22Rv1 (cell line): ENCODE measurements around the gene FNBP1L.
"Not testable (repeated sequence)": the region's sequence is repeated elsewhere in the genome, so short reads cannot be mapped to it uniquely, and the experiment has no call there.

Experiments
- H3K27ac ChIP-seq: fragments of 450-650 bp; 2 replicates; pipeline ENCODE4 v1.5.1; 2017
- CTCF ChIP-seq: fragments of 450-650 bp; IDR thresholded peaks from 2 replicates; pipeline ENCODE4 v1.5.1; 2017; ENCODE audit warnings: mild to moderate bottlenecking
- ZFX ChIP-seq: fragments of 450-650 bp; IDR thresholded peaks from 2 replicates; pipeline ENCODE4 v1.6.1; 2017; ENCODE audit warnings: antibody characterized with exemption, borderline replicate concordance

The FNBP1L gene

DNA sequence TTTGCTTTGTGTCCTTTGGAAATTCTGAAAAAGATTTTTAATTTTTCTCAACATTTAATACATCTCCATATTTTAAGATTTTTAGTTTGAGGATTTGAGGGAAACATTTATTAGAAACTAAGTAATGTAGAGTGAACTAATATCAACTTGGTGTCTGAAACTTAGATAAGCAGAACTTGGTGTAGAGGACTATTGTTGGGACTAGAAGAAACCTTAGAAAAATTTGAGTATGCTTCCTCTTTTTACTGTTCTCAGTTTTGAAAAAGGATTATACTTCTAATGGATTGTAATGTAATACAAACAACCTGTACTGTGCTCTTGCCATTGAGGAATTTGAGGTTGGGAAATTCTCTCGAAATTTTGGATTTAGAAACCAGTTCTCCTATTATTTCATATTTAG lies 2.4 kb downstream of the FNBP1L start:
- no peak overlapping the region for H3K27ac ChIP-seq
- TF ChIP-seq ZFX (no peak), CTCF (no peak)

- no peak overlapping the region for H3K27ac ChIP-seq
- TF ChIP-seq CTCF (no peak), ZFX (no peak)
Measured at GRCh38 chr1:93453911-93454310, 6.0 kb downstream of the FNBP1L start.

DNA sequence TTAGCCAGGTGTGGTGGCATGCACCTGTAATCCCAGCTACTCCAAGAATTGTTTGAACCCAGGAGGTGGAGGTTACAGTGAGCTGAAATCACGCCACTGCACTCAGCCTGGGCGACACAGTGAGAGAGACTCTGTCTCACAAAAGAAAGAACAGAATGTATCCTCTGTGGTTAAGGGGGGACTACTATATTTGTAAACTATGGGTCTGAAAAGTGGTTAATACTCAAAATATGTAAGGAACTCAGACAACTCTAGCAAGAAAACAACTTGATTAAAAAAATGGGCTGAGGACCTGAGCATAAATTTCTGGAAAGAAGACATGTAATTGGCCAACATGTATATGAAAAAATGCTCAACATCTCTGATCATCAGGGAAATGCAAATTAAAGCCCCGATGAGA lies 11.2 kb downstream of the FNBP1L start:
- no peak overlapping the region for H3K27ac ChIP-seq
- TF ChIP-seq CTCF (no peak), ZFX (no peak)

- TF ChIP-seq CTCF (no peak), ZFX (no peak)
- no peak overlapping the region for H3K27ac ChIP-seq
Measured at GRCh38 chr1:93461236-93461635, 13.3 kb downstream of the FNBP1L start.

- no peak overlapping the region for H3K27ac ChIP-seq
- no peak for TF ChIP-seq ZFX
Measured at GRCh38 chr1:93463960-93464359, 16.0 kb downstream of the FNBP1L start.

DNA sequence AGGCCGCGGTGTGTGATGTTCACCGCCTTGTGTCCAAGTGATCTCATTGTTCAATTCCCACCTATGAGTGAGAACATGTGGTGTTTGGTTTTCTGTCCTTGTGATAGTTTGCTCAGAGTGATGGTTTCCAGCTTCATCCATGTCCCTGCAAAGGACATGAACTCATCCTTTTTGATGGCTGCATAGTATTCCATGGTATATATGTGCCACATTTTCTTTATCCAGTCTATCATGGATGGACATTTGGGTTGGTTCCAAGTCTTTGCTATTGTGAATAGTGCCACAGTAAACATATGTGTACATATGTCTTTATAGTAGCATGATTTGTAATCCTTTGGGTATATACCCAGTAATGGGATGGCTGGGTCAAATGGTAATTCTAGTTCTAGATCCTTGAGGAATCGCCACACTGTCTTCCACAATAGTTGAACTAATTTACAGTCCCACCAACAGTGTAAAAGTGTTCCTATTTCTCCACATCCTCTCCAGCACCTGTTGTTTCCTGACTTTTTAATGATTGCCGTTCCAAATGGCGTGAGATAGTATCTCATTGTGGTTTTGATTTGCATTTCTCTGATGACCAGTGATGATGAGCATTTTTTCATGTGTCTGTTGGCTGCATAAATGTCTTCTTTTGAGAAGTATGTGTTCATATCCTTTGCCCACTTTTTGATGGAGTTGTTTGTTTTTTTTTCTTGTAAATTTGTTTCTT lies 17.6 kb downstream of the FNBP1L start:
- not testable (repeated sequence) for H3K27ac ChIP-seq

DNA sequence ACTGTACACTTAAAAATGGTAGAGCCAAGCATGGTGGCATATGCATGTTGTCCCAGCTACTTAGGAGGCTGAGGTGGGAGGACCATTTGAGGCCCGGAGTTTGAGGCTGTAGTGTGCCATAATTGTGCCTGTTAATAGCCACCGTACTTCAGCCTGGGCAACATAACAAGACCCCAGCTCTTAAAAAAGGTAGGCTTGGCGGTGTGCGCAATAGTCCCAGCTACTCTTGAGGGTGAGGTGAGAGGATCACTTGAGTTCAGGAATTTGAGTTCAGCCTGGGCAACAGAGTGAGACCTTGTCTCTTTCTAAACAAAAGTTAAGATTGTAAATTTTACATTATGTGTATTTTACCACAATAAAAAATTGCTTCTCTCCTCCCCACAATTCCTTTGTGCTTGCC lies 19.7 kb downstream of the FNBP1L start:
- TF ChIP-seq CTCF, result no peak
- no peak for TF ChIP-seq ZFX

GRCh38 chr1:93468662-93469061 lies 20.7 kb downstream of the FNBP1L start:
- no peak overlapping the region for H3K27ac ChIP-seq
- TF ChIP-seq ZFX, result no peak
- no peak for TF ChIP-seq CTCF

More for the DNA sequence above, 19.7 kb downstream of the FNBP1L start:
- no peak overlapping the region for H3K27ac ChIP-seq

DNA sequence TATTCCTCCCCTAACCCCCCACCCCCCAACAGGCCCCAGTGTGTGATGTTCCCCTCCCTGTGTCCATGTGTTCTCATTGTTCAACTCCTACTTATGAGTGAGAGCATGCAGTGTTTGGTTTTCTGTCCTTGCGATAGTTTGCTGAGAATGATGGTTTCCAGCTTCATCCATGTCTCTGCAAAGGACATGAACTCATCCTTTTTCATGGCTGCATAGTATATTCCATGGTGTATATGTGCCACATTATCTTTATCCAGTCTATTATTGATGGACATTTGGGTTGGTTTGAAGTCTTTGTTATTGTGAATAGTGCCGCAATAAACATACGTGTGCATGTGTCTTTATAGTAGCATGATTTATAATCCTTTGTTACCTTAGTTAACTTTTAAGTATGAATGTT lies 21.3 kb downstream of the FNBP1L start:
- not testable (repeated sequence) for H3K27ac ChIP-seq
